Panc1 (cell line): ENCODE data around the gene ZNF287.

Experiments
- POLR2AphosphoS5 ChIP-seq: IDR thresholded peaks from 2 replicates; pipeline ENCODE4 v1.6.1; 2012; ENCODE audit warnings: mild to moderate bottlenecking, low read depth, low read length, moderate library complexity
- SIN3A ChIP-seq: IDR thresholded peaks from 2 replicates; pipeline ENCODE4 v1.6.1; 2012; ENCODE audit warnings: low read depth, mild to moderate bottlenecking, low read length, moderate library complexity, borderline replicate concordance; ENCODE audit not compliant: insufficient read depth
- TF ChIP-seq, protein P1 (sequence below), 2 experiments: IDR thresholded peaks; 2 replicates each; pipeline ENCODE4 v1.6.1; 2011 to 2012; ENCODE audit warnings: low read depth in 2 of 2, control low read depth in 1 of 2, low read length in 1 of 2, mild to moderate bottlenecking in 1 of 2, moderate library complexity in 1 of 2; ENCODE audit not compliant: insufficient read depth in 1 of 2
- TF ChIP-seq, protein P2 (sequence below): fragments of 450-650 bp; IDR thresholded peaks from 2 replicates; pipeline ENCODE4 v1.5.1; 2017; ENCODE audit warnings: mild to moderate bottlenecking

DNA sequence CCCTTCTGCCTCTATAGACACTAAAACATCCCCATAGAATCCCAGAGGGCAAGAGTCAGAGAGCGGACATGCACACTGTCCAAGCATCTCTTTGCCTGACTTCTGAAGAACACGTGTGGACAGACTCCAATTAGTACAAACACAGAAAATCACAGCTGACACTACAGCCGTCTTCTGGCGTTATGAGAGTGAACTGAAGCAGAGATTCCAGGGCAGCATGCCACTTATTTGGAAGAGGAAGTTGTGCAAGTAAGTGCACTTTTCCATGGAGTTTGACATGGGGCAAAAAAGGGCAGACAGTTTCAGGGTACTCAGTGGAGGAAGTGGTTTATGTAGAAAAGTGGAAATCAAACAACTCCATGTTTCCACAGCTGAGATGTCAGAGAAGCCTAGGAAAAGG, 16.8 kb upstream of the ZNF287 start:
- TF ChIP-seq, protein P1, sequence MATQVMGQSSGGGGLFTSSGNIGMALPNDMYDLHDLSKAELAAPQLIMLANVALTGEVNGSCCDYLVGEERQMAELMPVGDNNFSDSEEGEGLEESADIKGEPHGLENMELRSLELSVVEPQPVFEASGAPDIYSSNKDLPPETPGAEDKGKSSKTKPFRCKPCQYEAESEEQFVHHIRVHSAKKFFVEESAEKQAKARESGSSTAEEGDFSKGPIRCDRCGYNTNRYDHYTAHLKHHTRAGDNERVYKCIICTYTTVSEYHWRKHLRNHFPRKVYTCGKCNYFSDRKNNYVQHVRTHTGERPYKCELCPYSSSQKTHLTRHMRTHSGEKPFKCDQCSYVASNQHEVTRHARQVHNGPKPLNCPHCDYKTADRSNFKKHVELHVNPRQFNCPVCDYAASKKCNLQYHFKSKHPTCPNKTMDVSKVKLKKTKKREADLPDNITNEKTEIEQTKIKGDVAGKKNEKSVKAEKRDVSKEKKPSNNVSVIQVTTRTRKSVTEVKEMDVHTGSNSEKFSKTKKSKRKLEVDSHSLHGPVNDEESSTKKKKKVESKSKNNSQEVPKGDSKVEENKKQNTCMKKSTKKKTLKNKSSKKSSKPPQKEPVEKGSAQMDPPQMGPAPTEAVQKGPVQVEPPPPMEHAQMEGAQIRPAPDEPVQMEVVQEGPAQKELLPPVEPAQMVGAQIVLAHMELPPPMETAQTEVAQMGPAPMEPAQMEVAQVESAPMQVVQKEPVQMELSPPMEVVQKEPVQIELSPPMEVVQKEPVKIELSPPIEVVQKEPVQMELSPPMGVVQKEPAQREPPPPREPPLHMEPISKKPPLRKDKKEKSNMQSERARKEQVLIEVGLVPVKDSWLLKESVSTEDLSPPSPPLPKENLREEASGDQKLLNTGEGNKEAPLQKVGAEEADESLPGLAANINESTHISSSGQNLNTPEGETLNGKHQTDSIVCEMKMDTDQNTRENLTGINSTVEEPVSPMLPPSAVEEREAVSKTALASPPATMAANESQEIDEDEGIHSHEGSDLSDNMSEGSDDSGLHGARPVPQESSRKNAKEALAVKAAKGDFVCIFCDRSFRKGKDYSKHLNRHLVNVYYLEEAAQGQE (IDR thresholded peaks at IDR 0.05; ENCODE audit: insufficient read depth in 1 of 2, low read depth in 2 of 2, low read length in 1 of 2): no peak
- TF ChIP-seq, protein P2, sequence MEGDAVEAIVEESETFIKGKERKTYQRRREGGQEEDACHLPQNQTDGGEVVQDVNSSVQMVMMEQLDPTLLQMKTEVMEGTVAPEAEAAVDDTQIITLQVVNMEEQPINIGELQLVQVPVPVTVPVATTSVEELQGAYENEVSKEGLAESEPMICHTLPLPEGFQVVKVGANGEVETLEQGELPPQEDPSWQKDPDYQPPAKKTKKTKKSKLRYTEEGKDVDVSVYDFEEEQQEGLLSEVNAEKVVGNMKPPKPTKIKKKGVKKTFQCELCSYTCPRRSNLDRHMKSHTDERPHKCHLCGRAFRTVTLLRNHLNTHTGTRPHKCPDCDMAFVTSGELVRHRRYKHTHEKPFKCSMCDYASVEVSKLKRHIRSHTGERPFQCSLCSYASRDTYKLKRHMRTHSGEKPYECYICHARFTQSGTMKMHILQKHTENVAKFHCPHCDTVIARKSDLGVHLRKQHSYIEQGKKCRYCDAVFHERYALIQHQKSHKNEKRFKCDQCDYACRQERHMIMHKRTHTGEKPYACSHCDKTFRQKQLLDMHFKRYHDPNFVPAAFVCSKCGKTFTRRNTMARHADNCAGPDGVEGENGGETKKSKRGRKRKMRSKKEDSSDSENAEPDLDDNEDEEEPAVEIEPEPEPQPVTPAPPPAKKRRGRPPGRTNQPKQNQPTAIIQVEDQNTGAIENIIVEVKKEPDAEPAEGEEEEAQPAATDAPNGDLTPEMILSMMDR: no peak
- no peak for TF ChIP-seq POLR2AphosphoS5
- no peak for TF ChIP-seq SIN3A
